Subcutaneous preadipocyte (primary cell): ENCODE data around the gene OR5AC2. TPM values are rescaled to one million over a fixed set of nuclear protein-coding genes. Genes with fewer than 3 reads are reported as not detected.

Experiments
- total RNA-seq: library from RNA; depleted of rRNA; stranded (reverse); fragments of >200 nt; gene quantifications from 2 replicates; pipeline ENCODE4 v1.2.3, GENCODE V29; 2012

Gene OR5AC2, protein sequence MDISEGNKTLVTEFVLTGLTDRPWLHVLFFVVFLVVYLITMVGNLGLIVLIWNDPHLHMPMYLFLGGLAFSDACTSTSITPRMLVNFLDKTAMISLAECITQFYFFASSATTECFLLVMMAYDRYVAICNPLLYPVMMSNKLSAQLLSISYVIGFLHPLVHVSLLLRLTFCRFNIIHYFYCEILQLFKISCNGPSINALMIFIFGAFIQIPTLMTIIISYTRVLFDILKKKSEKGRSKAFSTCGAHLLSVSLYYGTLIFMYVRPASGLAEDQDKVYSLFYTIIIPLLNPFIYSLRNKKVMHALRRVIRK
- not detected in 2 replicates for total RNA-seq

DNA sequence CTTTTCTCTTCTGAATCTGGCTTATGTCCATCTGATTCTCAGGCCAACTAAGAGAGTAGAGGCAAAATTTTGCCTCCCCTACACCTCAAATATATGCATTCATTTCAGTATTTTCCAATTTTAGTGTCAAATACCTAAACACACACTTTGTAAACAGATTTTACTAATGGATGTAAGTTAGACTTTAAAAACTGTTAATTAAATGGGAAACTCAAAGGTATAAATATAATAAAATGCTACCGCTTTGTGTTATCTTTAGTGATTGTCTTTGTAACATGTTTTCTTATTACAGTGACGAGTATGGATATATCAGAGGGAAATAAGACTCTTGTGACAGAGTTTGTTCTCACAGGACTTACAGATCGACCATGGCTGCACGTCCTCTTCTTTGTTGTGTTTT lies at the start of gene OR5AC2:
Gene OR5AC2 (plus strand): TSS at position 301 of the 400 bp plus-strand sequence. CDS start 0 bp downstream, at position 301.

GRCh38 chr3:98130421-98130820 lies 43.4 kb downstream of the OR5AC2 start, which contains the start of gene OR5H1:
OR5H1 (plus strand) TSS chr3:98130721; CDS start chr3:98132698, 1,977 bp downstream.

Other genes with a start within 250 kb of the OR5AC2 start
- gene RIOX2, start 114.7 kb upstream of the OR5AC2 start, total RNA-seq: 33.4 and 45.9 TPM in 2 replicates
- gene GABRR3, start 51.9 kb upstream of the OR5AC2 start, total RNA-seq: not detected in 2 replicates
- not detected in 2 replicates for gene OR5H1, start 43.5 kb downstream of the OR5AC2 start, total RNA-seq
- not detected in 2 replicates for gene OR5H14, start 60.3 kb downstream of the OR5AC2 start, total RNA-seq
- gene OR5H15, start 79.5 kb downstream of the OR5AC2 start, total RNA-seq: not detected in 2 replicates
- not detected in 2 replicates for gene OR5H6, start 177.1 kb downstream of the OR5AC2 start, total RNA-seq
- not detected in 2 replicates for gene OR5H2, start 195.3 kb downstream of the OR5AC2 start, total RNA-seq